Measurements from ENCODE around the gene TLX1.
A peak's percentile ranks its signal among the peaks of the same experiment; 100 is the strongest.

The TLX1 gene

DNA sequence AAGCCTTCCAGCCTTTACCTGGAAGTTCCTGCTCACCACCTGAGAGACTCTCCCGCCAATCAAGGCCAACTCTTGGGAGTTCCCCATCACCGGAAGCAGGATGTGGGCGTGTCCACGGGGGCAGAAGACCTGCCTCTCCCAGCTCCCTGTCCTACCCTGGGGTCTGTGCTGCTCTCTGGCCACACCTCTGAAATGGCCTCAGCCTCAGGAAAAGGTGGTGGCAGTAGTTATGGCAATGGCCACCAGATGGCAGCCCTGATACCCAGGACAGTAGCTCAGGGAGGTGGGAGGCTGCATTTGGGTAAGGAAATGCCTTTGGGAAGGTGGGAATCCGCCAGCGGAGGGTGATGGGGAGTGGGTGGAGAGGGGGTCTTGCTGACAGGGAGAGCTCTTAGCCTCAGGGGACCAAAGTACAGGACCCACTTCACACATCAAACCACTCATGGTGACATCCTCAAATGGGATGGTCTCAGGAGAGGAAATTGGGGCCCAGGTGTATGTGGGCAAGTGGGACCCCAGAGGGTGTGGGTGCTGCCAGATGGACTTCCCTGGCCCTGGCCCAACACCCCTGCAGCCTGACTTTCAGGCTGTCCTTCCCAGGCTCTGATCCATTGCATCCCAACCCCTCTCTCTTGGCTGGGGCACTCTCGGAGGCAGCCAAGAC is 35.4 kb upstream of the TLX1 start:
- no peaks in the 10 kb centered on the region for H3K9me3 Mint-ChIP-seq
- H3K27me3 Mint-ChIP-seq (ENCODE audit: low read depth, poor library complexity) = peaks cover 94% of the 10 kb centered on the region
- H3K4me1 Mint-ChIP-seq = peaks cover 39% of the 10 kb centered on the region
- no peak overlapping the region for H3K27ac Mint-ChIP-seq
- TF ChIP-seq, protein P1, sequence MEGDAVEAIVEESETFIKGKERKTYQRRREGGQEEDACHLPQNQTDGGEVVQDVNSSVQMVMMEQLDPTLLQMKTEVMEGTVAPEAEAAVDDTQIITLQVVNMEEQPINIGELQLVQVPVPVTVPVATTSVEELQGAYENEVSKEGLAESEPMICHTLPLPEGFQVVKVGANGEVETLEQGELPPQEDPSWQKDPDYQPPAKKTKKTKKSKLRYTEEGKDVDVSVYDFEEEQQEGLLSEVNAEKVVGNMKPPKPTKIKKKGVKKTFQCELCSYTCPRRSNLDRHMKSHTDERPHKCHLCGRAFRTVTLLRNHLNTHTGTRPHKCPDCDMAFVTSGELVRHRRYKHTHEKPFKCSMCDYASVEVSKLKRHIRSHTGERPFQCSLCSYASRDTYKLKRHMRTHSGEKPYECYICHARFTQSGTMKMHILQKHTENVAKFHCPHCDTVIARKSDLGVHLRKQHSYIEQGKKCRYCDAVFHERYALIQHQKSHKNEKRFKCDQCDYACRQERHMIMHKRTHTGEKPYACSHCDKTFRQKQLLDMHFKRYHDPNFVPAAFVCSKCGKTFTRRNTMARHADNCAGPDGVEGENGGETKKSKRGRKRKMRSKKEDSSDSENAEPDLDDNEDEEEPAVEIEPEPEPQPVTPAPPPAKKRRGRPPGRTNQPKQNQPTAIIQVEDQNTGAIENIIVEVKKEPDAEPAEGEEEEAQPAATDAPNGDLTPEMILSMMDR (IDR thresholded peaks at IDR 0.05) = peak; percentile 72
- DNase-seq = peak; percentile 84
- H3K4me3 Mint-ChIP-seq = no peak overlapping the region
- H3K36me3 Mint-ChIP-seq (ENCODE audit: low read depth) = no peaks in the 10 kb centered on the region

DNA sequence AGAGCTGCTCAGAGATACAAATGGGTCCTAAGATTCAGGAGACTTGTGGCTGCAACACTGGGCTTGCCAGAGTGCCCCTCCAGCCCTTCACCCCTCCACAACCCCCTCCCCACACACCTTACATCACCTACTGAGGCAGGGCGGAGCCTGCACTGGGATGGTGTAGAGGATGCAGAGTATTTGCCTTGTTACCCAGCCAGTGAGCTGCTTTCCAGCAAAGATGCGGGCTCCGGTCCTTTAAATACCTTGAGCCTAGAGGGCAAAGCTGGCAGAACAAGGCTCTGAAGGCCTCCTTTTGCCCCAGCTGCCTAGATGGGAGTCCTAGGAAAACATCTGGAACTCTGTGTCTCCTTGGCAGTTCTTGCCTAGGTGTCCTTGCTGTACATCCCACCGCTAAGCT is 34.7 kb upstream of the TLX1 start:
- no peaks in the 10 kb centered on the region for H3K9me3 Mint-ChIP-seq
- no peak overlapping the region for H3K4me3 Mint-ChIP-seq
- TF ChIP-seq, protein P1 (IDR thresholded peaks at IDR 0.05) = no peak
- H3K27ac Mint-ChIP-seq = no peak overlapping the region
- no peaks in the 10 kb centered on the region for H3K36me3 Mint-ChIP-seq (ENCODE audit: low read depth)
- no peak for DNase-seq
- peaks cover 94% of the 10 kb centered on the region for H3K27me3 Mint-ChIP-seq (ENCODE audit: low read depth, poor library complexity)
- peaks cover 39% of the 10 kb centered on the region for H3K4me1 Mint-ChIP-seq

- Mint-ChIP-seq H3K9me3 (no peaks in the 10 kb centered on the region), H3K4me3 (no peak overlapping the region), H3K36me3 (ENCODE audit: low read depth) (no peaks in the 10 kb centered on the region), H3K4me1 (peaks cover 35% of the 10 kb centered on the region), H3K27ac (no peak overlapping the region), H3K27me3 (ENCODE audit: low read depth, poor library complexity) (peaks cover 94% of the 10 kb centered on the region)
- no peak for DNase-seq
- TF ChIP-seq, protein P1 (IDR thresholded peaks at IDR 0.05) = no peak
Observed at GRCh38 chr10:101097881-101098280, 33.2 kb upstream of the TLX1 start.

- TF ChIP-seq, protein P1 (IDR thresholded peaks at IDR 0.05) = no peak
- Mint-ChIP-seq H3K9me3 (no peaks in the 10 kb centered on the region), H3K27me3 (ENCODE audit: low read depth, poor library complexity) (peaks cover 96% of the 10 kb centered on the region), H3K27ac (no peak overlapping the region), H3K4me1 (peaks cover 17% of the 10 kb centered on the region), H3K36me3 (ENCODE audit: low read depth) (no peaks in the 10 kb centered on the region), H3K4me3 (no peak overlapping the region)
- no peak for DNase-seq
Observed at GRCh38 chr10:101099901-101100300, 31.2 kb upstream of the TLX1 start.

DNA sequence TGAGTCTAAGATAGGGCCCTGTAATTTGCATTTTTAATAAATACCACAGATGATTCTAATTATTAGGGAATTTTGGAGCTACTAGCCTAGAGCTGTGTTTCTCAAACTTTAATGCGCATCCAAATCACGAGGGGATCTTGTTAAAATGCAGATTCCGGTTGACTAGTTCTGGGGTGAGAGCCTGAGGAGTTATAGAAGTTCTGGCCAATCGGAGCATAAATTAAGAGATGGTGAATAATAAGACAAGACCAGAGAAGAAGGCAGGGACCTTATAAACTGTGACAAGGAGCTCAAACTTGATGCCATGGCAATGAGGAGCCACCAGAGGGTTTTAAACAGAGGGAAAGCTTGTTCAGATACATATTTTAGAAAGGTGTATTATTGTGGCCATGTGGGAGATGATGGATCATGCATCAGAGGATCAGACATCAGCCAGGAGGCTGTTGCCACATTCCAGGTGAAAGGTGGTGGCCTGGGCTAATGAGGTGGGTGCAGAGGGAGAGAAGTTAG is 29.7 kb upstream of the TLX1 start:
- peaks cover 95% of the 10 kb centered on the region for H3K27me3 Mint-ChIP-seq (ENCODE audit: low read depth, poor library complexity)
- TF ChIP-seq, protein P1 (IDR thresholded peaks at IDR 0.05) = no peak

DNA sequence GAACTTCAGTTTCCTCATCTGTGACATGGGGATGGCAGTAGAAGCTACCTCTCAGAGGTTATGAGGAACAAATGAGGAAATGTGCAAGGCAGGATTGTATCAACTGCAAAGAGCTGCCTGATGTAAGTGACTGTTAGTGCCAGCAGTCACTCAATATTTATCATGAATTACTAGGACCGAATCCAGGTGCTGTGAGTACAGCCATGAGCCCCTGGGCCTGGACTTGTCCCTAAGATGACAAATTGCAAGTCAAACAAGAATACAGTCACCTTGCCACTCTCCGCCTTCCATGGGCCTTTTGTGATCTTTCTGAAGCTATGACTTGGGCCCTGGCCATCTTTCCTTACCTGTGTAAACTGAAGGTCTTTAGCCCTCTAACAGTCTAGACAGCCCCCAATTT is 27.7 kb upstream of the TLX1 start:
- Mint-ChIP-seq H3K27me3 (ENCODE audit: low read depth, poor library complexity) (peaks cover 92% of the 10 kb centered on the region), H3K9me3 (no peaks in the 10 kb centered on the region), H3K36me3 (ENCODE audit: low read depth) (no peaks in the 10 kb centered on the region), H3K4me3 (no peak overlapping the region), H3K4me1 (peaks cover 9% of the 10 kb centered on the region), H3K27ac (no peak overlapping the region)
- DNase-seq = no peak
- TF ChIP-seq, protein P1 (IDR thresholded peaks at IDR 0.05) = no peak

More for the DNA sequence above, 29.7 kb upstream of the TLX1 start:
- no peak overlapping the region for H3K4me3 Mint-ChIP-seq
- DNase-seq = no peak
- H3K27ac Mint-ChIP-seq = no peak overlapping the region
- H3K9me3 Mint-ChIP-seq = no peaks in the 10 kb centered on the region
- H3K4me1 Mint-ChIP-seq = peaks cover 13% of the 10 kb centered on the region
- H3K36me3 Mint-ChIP-seq (ENCODE audit: low read depth) = no peaks in the 10 kb centered on the region
